Liver (tissue), 9 donors: Measurements from ENCODE around the gene FGF12. TPM values are rescaled to one million over a fixed set of nuclear protein-coding genes. Genes with fewer than 3 reads are reported as not detected.

Experiments used
- DNase-seq: peaks from one replicate; pipeline ENCODE4 v3.0.0-alpha.2; 2017; ENCODE audit warnings: low spot score
- H3K27ac ChIP-seq, 2 donors: one replicate each; pipeline ENCODE4 v1.7.0; 2013; ENCODE audit warnings: inconsistent platforms in 2 of 2, low read length in 2 of 2, control low read depth in 1 of 2, low read depth in 1 of 2, mild to moderate bottlenecking in 1 of 2
- H3K27me3 ChIP-seq, 4 donors: one replicate each; pipeline versions ENCODE4 v1.6.1 to v1.7.0; 2013; ENCODE audit warnings: low read length in 3 of 4, inconsistent platforms in 1 of 4, mild to moderate bottlenecking in 1 of 4, moderate library complexity in 1 of 4; ENCODE audit not compliant: control insufficient read depth in 4 of 4, insufficient read depth in 4 of 4
- H3K36me3 ChIP-seq, 4 donors: one replicate each; pipeline versions ENCODE4 v1.6.1 to v1.7.0; 2013; ENCODE audit warnings: low read length in 3 of 4, mild to moderate bottlenecking in 3 of 4, low read depth in 1 of 4, moderate library complexity in 1 of 4; ENCODE audit not compliant: control insufficient read depth in 4 of 4, insufficient read depth in 3 of 4
- H3K4me1 ChIP-seq, 4 donors: one replicate each; pipeline versions ENCODE4 v1.6.1 to v1.7.0; 2013; ENCODE audit warnings: low read length in 3 of 4, mild to moderate bottlenecking in 3 of 4, moderate library complexity in 1 of 4; ENCODE audit not compliant: control insufficient read depth in 4 of 4, insufficient read depth in 4 of 4
- H3K4me3 ChIP-seq, 3 donors: one replicate each; pipeline versions ENCODE4 v1.6.1 to v1.7.0; 2013; ENCODE audit warnings: low read length in 3 of 3, control low read depth in 1 of 3, low read depth in 1 of 3, mild to moderate bottlenecking in 1 of 3
- H3K9ac ChIP-seq, 2 donors: one replicate each; pipeline ENCODE4 v1.7.0; 2013; ENCODE audit warnings: low read length in 2 of 2, mild to moderate bottlenecking in 2 of 2, moderate library complexity in 2 of 2, control low read depth in 1 of 2, low read depth in 1 of 2
- H3K9me3 ChIP-seq, 4 donors: one replicate each; pipeline versions ENCODE4 v1.6.1 to v1.7.0; 2013; ENCODE audit warnings: low read length in 3 of 4; ENCODE audit not compliant: control insufficient read depth in 4 of 4
- FOXA1 ChIP-seq: IDR thresholded peaks from 2 replicates; pipeline ENCODE4 v1.6.1; 2016; ENCODE audit warnings: antibody characterized with exemption
- FOXA2 ChIP-seq: IDR thresholded peaks from 2 replicates; pipeline ENCODE4 v1.6.1; 2016; ENCODE audit warnings: antibody characterized with exemption
- GABPA ChIP-seq, 2 donors: IDR thresholded peaks in 1 of 2; conservative IDR thresholded peaks in 1 of 2; 2 replicates each; pipeline ENCODE4 v1.6.1; 2016; ENCODE audit warnings: antibody characterized with exemption in 2 of 2, mild to moderate bottlenecking in 1 of 2, moderate library complexity in 1 of 2
- HNF4A ChIP-seq, 2 donors: conservative IDR thresholded peaks; 2 replicates each; pipeline ENCODE4 v1.6.1; 2016; ENCODE audit warnings: antibody characterized with exemption in 2 of 2, mild to moderate bottlenecking in 2 of 2
- HNF4G ChIP-seq: IDR thresholded peaks from 2 replicates; pipeline ENCODE4 v1.6.1; 2016; ENCODE audit warnings: antibody characterized with exemption
- JUND ChIP-seq, 2 donors: IDR thresholded peaks; 2 replicates each; pipeline ENCODE4 v1.6.1; 2016; ENCODE audit warnings: antibody characterized with exemption in 2 of 2
- RAD21 ChIP-seq, 2 donors: IDR thresholded peaks; 2 replicates each; pipeline ENCODE4 v1.6.1; 2016; ENCODE audit warnings: antibody characterized with exemption in 2 of 2, mild to moderate bottlenecking in 2 of 2
- RXRA ChIP-seq, 2 donors: IDR thresholded peaks; 2 replicates each; pipeline ENCODE4 v1.6.1; 2017 to 2018; ENCODE audit warnings: antibody characterized with exemption in 2 of 2, mild to moderate bottlenecking in 1 of 2
- SP1 ChIP-seq: IDR thresholded peaks from 2 replicates; pipeline ENCODE4 v1.6.1; 2018; ENCODE audit warnings: antibody characterized with exemption, mild to moderate bottlenecking
- TAF1 ChIP-seq: conservative IDR thresholded peaks from 2 replicates; pipeline ENCODE4 v1.6.1; 2016; ENCODE audit warnings: antibody characterized with exemption, mild to moderate bottlenecking
- WGBS: extraction: QIAGEN DNeasy Blood & Tissue Kit; methylation state at CpG from one replicate; pipeline ENCODE4 v1.1.7; 2013; 5-methylcytosine and 5-hydroxymethylcytosine counted together
- polyA plus RNA-seq, 2 donors: library from polyadenylated mRNA; stranded (reverse) in 1 of 2; unstranded in 1 of 2; fragments of 200-250 nt in 1 of 2; fragments of >200 nt in 1 of 2; fragmentation: Nextera tagmentation in 1 of 2; extraction: Ambion mirVana in 1 of 2; gene quantifications; one replicate each; pipeline versions ENCODE4 v1.2.1 to v1.2.3, GENCODE V29; 2013 to 2015
- total RNA-seq, 2 donors: library from RNA; depleted of rRNA; stranded (reverse); fragments of >200 nt; gene quantifications; one replicate each; pipeline ENCODE4 v1.2.3, GENCODE V29; 2014
- TF ChIP-seq, protein P1 (sequence below): IDR thresholded peaks from 2 replicates; pipeline ENCODE4 v1.6.1; 2016; ENCODE audit warnings: antibody characterized with exemption
- TF ChIP-seq, protein P2 (sequence below): IDR thresholded peaks from 2 replicates; pipeline ENCODE4 v1.6.1; 2016; ENCODE audit warnings: antibody characterized with exemption
- TF ChIP-seq, protein P3 (sequence below): IDR thresholded peaks from 2 replicates; pipeline ENCODE4 v1.6.1; 2016; ENCODE audit warnings: antibody characterized with exemption
- TF ChIP-seq, protein P4 (sequence below): IDR thresholded peaks from 2 replicates; pipeline ENCODE4 v1.6.1; 2016; ENCODE audit warnings: antibody characterized with exemption, mild to moderate bottlenecking
- TF ChIP-seq, protein P5 (sequence below): fragments of 150-350 bp; IDR thresholded peaks from 2 replicates; pipeline ENCODE4 v1.5.1; 2017; ENCODE audit warnings: improper control_type of control experiment, low read depth, low read length; ENCODE audit not compliant: missing input control
- donor health status: healthy.
- donor health status: healthy.
- donor health status: healthy.
- donor health status: healthy.
- donor health status: healthy.

FGF12 gene
- total and polyA plus RNA-seq, 4 donors: 0.11 to 0.59 (median 0.19) TPM

DNA sequence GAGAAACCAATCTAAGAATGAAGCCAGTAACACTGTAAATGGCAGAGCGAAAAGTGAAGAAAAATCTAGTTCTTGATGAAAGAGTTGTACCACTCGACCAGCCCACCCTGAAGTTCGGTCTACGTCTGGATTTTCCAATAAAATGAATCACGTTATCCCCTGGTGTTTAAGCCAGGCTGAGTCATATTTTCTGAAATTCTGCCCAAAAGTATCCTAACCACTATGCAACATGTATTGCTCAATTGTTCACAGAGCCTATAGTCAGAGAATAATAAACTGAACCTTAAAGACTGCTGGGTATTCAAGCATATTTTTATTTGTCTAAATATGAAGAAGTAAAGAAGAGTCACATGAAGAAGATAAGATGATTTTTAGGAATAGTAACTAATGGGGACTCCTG is 245.7 kb downstream of the FGF12 start (continued):
- TF ChIP-seq, protein P1, sequence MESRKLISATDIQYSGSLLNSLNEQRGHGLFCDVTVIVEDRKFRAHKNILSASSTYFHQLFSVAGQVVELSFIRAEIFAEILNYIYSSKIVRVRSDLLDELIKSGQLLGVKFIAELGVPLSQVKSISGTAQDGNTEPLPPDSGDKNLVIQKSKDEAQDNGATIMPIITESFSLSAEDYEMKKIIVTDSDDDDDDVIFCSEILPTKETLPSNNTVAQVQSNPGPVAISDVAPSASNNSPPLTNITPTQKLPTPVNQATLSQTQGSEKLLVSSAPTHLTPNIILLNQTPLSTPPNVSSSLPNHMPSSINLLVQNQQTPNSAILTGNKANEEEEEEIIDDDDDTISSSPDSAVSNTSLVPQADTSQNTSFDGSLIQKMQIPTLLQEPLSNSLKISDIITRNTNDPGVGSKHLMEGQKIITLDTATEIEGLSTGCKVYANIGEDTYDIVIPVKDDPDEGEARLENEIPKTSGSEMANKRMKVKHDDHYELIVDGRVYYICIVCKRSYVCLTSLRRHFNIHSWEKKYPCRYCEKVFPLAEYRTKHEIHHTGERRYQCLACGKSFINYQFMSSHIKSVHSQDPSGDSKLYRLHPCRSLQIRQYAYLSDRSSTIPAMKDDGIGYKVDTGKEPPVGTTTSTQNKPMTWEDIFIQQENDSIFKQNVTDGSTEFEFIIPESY: no peak
- TF ChIP-seq, protein P2, sequence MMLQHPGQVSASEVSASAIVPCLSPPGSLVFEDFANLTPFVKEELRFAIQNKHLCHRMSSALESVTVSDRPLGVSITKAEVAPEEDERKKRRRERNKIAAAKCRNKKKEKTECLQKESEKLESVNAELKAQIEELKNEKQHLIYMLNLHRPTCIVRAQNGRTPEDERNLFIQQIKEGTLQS: no peak
- TF ChIP-seq FOXA2 (no peak), TAF1 (no peak), JUND (IDR thresholded peaks at IDR 0.05) (no peak), SP1 (no peak), HNF4G (no peak), GABPA (IDR thresholded peaks at IDR 0.05 in 1 of 2, conservative IDR thresholded peaks at IDR 0.05 in 1 of 2) (no peak)

DNA sequence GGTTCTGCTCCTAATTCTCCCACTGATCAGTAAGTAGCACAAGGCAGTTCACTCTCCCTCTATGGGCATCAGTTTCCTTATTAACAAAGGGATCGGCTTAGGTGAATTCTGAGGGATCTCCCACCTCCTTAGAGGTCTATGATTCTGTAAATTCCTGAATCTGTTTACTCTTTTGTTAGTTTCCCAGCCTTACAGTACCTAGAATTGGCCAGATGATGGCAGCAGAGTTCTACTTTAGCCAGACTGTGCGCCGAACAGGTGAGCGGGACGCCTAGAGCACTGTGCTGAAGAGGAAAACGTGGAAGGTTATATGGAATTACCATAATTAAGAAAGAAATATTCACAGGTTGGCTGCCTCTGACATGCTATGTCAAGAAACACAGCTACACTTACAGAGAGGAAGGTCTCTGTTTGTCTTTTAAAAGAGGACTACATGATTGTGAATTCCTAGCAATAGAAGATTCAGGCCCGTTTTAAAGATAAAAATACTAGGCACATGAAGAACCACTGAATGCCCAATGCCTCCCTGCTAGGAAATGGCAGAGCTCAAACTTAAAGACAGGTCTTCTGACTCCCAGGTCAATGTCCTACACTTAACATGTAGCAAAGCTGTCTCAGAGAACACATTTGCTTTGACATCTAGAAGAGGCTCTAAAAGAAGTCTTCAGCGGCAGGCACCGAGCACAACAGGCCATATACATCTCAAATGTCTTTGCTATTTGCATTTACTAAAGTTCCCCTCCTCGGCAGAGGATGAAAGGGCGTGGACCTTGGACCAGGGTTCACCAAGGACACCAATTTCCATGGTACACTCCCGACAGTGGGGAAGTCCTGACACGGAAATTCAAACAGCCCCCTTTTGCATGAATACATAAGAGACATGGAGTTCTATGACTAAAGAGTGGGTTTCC is 259.9 kb downstream of the FGF12 start:
- 22% methylated on average over 13 of the region's 13 CpGs for WGBS
- DNase-seq: peak; percentile 52
- peaks cover 0 to 3% (median 0%) of the 10 kb centered on the region in 4 donors for H3K4me1 ChIP-seq
- no peak overlapping the region for H3K27ac ChIP-seq
- H3K9ac ChIP-seq: no peak overlapping the region
- TF ChIP-seq GABPA (IDR thresholded peaks at IDR 0.05 in 1 of 2, conservative IDR thresholded peaks at IDR 0.05 in 1 of 2) (no peak), FOXA1 (no peak), RXRA (IDR thresholded peaks at IDR 0.05) (no peak), RAD21 (IDR thresholded peaks at IDR 0.05) (peak; percentile 89 to 94), HNF4A (conservative IDR thresholded peaks at IDR 0.05) (peak in 1 of 2 donors; percentile 50)
- TF ChIP-seq, protein P3, sequence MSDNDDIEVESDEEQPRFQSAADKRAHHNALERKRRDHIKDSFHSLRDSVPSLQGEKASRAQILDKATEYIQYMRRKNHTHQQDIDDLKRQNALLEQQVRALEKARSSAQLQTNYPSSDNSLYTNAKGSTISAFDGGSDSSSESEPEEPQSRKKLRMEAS: no peak
- TF ChIP-seq, protein P4, sequence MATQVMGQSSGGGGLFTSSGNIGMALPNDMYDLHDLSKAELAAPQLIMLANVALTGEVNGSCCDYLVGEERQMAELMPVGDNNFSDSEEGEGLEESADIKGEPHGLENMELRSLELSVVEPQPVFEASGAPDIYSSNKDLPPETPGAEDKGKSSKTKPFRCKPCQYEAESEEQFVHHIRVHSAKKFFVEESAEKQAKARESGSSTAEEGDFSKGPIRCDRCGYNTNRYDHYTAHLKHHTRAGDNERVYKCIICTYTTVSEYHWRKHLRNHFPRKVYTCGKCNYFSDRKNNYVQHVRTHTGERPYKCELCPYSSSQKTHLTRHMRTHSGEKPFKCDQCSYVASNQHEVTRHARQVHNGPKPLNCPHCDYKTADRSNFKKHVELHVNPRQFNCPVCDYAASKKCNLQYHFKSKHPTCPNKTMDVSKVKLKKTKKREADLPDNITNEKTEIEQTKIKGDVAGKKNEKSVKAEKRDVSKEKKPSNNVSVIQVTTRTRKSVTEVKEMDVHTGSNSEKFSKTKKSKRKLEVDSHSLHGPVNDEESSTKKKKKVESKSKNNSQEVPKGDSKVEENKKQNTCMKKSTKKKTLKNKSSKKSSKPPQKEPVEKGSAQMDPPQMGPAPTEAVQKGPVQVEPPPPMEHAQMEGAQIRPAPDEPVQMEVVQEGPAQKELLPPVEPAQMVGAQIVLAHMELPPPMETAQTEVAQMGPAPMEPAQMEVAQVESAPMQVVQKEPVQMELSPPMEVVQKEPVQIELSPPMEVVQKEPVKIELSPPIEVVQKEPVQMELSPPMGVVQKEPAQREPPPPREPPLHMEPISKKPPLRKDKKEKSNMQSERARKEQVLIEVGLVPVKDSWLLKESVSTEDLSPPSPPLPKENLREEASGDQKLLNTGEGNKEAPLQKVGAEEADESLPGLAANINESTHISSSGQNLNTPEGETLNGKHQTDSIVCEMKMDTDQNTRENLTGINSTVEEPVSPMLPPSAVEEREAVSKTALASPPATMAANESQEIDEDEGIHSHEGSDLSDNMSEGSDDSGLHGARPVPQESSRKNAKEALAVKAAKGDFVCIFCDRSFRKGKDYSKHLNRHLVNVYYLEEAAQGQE: no peak
- TF ChIP-seq, protein P2: no peak
- TF ChIP-seq, protein P5, sequence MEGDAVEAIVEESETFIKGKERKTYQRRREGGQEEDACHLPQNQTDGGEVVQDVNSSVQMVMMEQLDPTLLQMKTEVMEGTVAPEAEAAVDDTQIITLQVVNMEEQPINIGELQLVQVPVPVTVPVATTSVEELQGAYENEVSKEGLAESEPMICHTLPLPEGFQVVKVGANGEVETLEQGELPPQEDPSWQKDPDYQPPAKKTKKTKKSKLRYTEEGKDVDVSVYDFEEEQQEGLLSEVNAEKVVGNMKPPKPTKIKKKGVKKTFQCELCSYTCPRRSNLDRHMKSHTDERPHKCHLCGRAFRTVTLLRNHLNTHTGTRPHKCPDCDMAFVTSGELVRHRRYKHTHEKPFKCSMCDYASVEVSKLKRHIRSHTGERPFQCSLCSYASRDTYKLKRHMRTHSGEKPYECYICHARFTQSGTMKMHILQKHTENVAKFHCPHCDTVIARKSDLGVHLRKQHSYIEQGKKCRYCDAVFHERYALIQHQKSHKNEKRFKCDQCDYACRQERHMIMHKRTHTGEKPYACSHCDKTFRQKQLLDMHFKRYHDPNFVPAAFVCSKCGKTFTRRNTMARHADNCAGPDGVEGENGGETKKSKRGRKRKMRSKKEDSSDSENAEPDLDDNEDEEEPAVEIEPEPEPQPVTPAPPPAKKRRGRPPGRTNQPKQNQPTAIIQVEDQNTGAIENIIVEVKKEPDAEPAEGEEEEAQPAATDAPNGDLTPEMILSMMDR: peak; percentile 89
- H3K9me3 ChIP-seq: no peaks in the 10 kb centered on the region
- no peak overlapping the region for H3K4me3 ChIP-seq
- peaks cover 0 to 17% (median 1%) of the 10 kb centered on the region in 4 donors for H3K27me3 ChIP-seq
- no peaks in the 10 kb centered on the region for H3K36me3 ChIP-seq
